AG09309 (cell line): Measurements from ENCODE around the gene LGALS3BP.

Source experiments
- DNase-seq: peaks from one replicate; pipeline ENCODE4 v3.0.0-alpha.2; 2010; ENCODE audit warnings: low read depth
- H3K4me3 ChIP-seq: 2 replicates; pipeline ENCODE4 v1.5.1; 2011; ENCODE audit warnings: mild to moderate bottlenecking, low read depth, low read length, moderate library complexity; ENCODE audit not compliant: control insufficient read depth
- CTCF ChIP-seq: IDR thresholded peaks from 2 replicates; pipeline ENCODE4 v1.5.1; 2011; ENCODE audit warnings: mild to moderate bottlenecking, low read depth, low read length, inconsistent platforms; ENCODE audit not compliant: insufficient read depth, control insufficient read depth; ENCODE audit errors: missing control alignments

The LGALS3BP gene

GRCh38 chr17:78997881-78998280, 18.2 kb upstream of the LGALS3BP start:
- H3K4me3 ChIP-seq, result no peak overlapping the region
- TF ChIP-seq CTCF, result no peak
- DNase-seq, result no peak

- TF ChIP-seq CTCF, result no peak
- DNase-seq, result no peak
- H3K4me3 ChIP-seq, result no peak overlapping the region
These were observed 17.6 kb upstream of the LGALS3BP start for GRCh38 chr17:78997231-78997741.

- no peak overlapping the region for H3K4me3 ChIP-seq
- DNase-seq, result no peak
- TF ChIP-seq CTCF, result no peak
These were observed 17.1 kb upstream of the LGALS3BP start for GRCh38 chr17:78996781-78997201.

GRCh38 chr17:78995761-78996451, 16.2 kb upstream of the LGALS3BP start:
- no peak for TF ChIP-seq CTCF
- no peak for DNase-seq

GRCh38 chr17:78995022-78995760, 15.5 kb upstream of the LGALS3BP start:
- H3K4me3 ChIP-seq, result no peak overlapping the region
- no peak for DNase-seq
- no peak for TF ChIP-seq CTCF

More at GRCh38 chr17:78995761-78996451, 16.2 kb upstream of the LGALS3BP start:
- H3K4me3 ChIP-seq, result no peak overlapping the region

- no peak for DNase-seq
- no peak for TF ChIP-seq CTCF
- no peak overlapping the region for H3K4me3 ChIP-seq
These were observed 14.4 kb upstream of the LGALS3BP start for GRCh38 chr17:78993981-78994671.
